ENCODE data around the gene MAP3K6. TPM values are rescaled to one million over a fixed set of nuclear protein-coding genes. Genes with fewer than 3 reads are reported as not detected.
A peak's percentile ranks its signal among the peaks of the same experiment; 100 is the strongest.

Gene MAP3K6
- polyA plus RNA-seq, 1 donor from 2014 or later: 4.4 TPM

- no peak overlapping the region for H3K4me3 ChIP-seq (ENCODE audit: low read length)
- H3K36me3 ChIP-seq (ENCODE audit: insufficient read depth, low read length): no peaks in the 10 kb centered on the region
- no peaks in the 10 kb centered on the region for H4K20me1 ChIP-seq (ENCODE audit: insufficient read depth)
- H3K9ac ChIP-seq (ENCODE audit: low read length): no peak overlapping the region
- no peak for TF ChIP-seq RAD21 (conservative IDR thresholded peaks at IDR 0.05)
- TF ChIP-seq EP300 (conservative IDR thresholded peaks at IDR 0.05; ENCODE audit: poor library complexity, severe bottlenecking): no peak
- no peak for TF ChIP-seq POLR2AphosphoS5 (IDR thresholded peaks at IDR 0.05)
- TF ChIP-seq CTCF (IDR thresholded peaks at IDR 0.05; ENCODE audit: poor library complexity, severe bottlenecking): no peak
- TF ChIP-seq MXI1 (conservative IDR thresholded peaks at IDR 0.05; ENCODE audit: poor library complexity, severe bottlenecking): no peak
- TF ChIP-seq TAF1 (IDR thresholded peaks at IDR 0.05; ENCODE audit: low read depth): no peak
- TF ChIP-seq SMC3 (conservative IDR thresholded peaks at IDR 0.05; ENCODE audit: poor library complexity): no peak
- TF ChIP-seq REST (IDR thresholded peaks at IDR 0.05; ENCODE audit: borderline replicate concordance): no peak
- TF ChIP-seq EZH2 (IDR thresholded peaks at IDR 0.05; ENCODE audit: borderline replicate concordance, insufficient read depth, low read length, poor library complexity, severe bottlenecking): no peak
- H3F3A ChIP-seq (ENCODE audit: insufficient read depth, low read length, poor library complexity, severe bottlenecking): no peaks in the 10 kb centered on the region
- peaks cover 2% of the 10 kb centered on the region for H3K27me3 ChIP-seq (ENCODE audit: insufficient read depth, low read depth, low read length)
- H3K9me3 ChIP-seq (ENCODE audit: low read length): no peaks in the 10 kb centered on the region
- H3K79me2 ChIP-seq (replicated peaks; ENCODE audit: insufficient read depth, low read length): no peaks in the 10 kb centered on the region
- H2AFZ ChIP-seq (ENCODE audit: low read depth, low read length): no peak overlapping the region
- no peaks in the 10 kb centered on the region for H3K9me2 ChIP-seq (ENCODE audit: insufficient read depth, low read length)
- H3K27ac ChIP-seq (ENCODE audit: low read length): no peak overlapping the region
- H3K4me2 ChIP-seq (ENCODE audit: low read length): no peak overlapping the region
Measured at GRCh38 chr1:27377760-27378495, 11.2 kb upstream of the MAP3K6 start.

GRCh38 chr1:27374362-27375086, 7.8 kb upstream of the MAP3K6 start, which contains the start of gene FCN3:
FCN3 (minus strand) TSS chr1:27374824; CDS start chr1:27374818, 6 bp downstream.
- H3K9ac ChIP-seq (ENCODE audit: low read length): peak within 1 kb of the TSS; percentile 31
- H4K20me1 ChIP-seq (ENCODE audit: insufficient read depth): no peaks in the 10 kb centered on the region
- no peaks in the 10 kb centered on the region for H3K27me3 ChIP-seq (ENCODE audit: insufficient read depth, low read depth, low read length)
- H3K79me2 ChIP-seq (replicated peaks; ENCODE audit: insufficient read depth, low read length): no peaks in the 10 kb centered on the region
- H3F3A ChIP-seq (ENCODE audit: insufficient read depth, low read length, poor library complexity, severe bottlenecking): no peaks in the 10 kb centered on the region
- H3K9me2 ChIP-seq (ENCODE audit: insufficient read depth, low read length): no peaks in the 10 kb centered on the region
- peak; percentile 88 for TF ChIP-seq REST (IDR thresholded peaks at IDR 0.05; ENCODE audit: borderline replicate concordance)
- no peak for TF ChIP-seq EZH2 (IDR thresholded peaks at IDR 0.05; ENCODE audit: borderline replicate concordance, insufficient read depth, low read length, poor library complexity, severe bottlenecking)
- peak within 1 kb of the TSS; percentile 33 for H3K4me3 ChIP-seq (ENCODE audit: low read length)
- no peak within 1 kb of the TSS for H3K27ac ChIP-seq (ENCODE audit: low read length)
- H2AFZ ChIP-seq (ENCODE audit: low read depth, low read length): no peak within 1 kb of the TSS
- no peak within 1 kb of the TSS for H3K4me2 ChIP-seq (ENCODE audit: low read length)
- H3K9me3 ChIP-seq (ENCODE audit: low read length): no peaks in the 10 kb centered on the region
- no peaks in the 10 kb centered on the region for H3K36me3 ChIP-seq (ENCODE audit: insufficient read depth, low read length)

Measured in neural cell (in vitro differentiated cells).